ENCODE data around the gene CLPX.

The CLPX gene

DNA sequence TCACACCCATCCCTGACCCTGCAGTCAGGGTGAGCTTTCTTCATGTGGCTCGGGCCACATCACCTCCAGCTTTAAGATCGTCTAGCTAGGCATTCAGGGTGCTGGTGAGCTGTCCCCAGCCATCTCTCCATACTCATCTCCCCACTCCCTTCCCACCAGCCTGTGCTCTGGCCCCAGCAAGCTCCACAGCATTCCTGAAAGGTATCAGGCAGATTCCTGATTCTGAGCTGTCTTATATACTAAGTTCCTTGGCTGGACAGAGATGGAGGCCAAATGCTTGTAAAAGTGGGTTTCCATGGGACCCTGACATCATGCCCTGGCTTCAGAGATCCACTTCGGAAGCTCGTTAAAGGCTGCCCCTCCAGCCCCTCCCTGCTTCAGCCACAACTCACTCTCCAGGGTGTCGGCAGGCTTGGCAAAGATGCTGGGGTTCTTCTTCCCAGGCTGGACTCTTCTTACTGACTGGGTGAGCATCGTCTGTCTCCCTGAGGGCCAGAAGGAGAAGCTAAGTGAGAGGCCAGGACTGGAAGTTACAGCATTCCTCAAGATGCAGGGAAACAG, 22.2 kb upstream of the CLPX start:
- TF ChIP-seq, protein P1, sequence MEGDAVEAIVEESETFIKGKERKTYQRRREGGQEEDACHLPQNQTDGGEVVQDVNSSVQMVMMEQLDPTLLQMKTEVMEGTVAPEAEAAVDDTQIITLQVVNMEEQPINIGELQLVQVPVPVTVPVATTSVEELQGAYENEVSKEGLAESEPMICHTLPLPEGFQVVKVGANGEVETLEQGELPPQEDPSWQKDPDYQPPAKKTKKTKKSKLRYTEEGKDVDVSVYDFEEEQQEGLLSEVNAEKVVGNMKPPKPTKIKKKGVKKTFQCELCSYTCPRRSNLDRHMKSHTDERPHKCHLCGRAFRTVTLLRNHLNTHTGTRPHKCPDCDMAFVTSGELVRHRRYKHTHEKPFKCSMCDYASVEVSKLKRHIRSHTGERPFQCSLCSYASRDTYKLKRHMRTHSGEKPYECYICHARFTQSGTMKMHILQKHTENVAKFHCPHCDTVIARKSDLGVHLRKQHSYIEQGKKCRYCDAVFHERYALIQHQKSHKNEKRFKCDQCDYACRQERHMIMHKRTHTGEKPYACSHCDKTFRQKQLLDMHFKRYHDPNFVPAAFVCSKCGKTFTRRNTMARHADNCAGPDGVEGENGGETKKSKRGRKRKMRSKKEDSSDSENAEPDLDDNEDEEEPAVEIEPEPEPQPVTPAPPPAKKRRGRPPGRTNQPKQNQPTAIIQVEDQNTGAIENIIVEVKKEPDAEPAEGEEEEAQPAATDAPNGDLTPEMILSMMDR (IDR thresholded peaks at IDR 0.05; ENCODE audit: low read depth, low read length, missing control alignments) = no peak
- in situ Hi-C loops (cut with HindIII; ENCODE audit: low sequenced_read_pairs) = loop anchor here (5.0 kb wide), 1 partner anchor 50 kb away; no protein-coding TSS in a partner anchor
- no peak for DNase-seq (ENCODE audit: low read depth)
- H3K4me3 ChIP-seq (ENCODE audit: low read depth, low read length) = no peak overlapping the region

GRCh38 chr15:65206750-65207149, 21.6 kb upstream of the CLPX start:
- no peak overlapping the region for H3K4me3 ChIP-seq (ENCODE audit: low read depth, low read length)
- TF ChIP-seq, protein P1 (IDR thresholded peaks at IDR 0.05; ENCODE audit: low read depth, low read length, missing control alignments) = no peak
- DNase-seq (ENCODE audit: low read depth) = no peak
- in situ Hi-C loops (cut with HindIII; ENCODE audit: low sequenced_read_pairs) = loop anchor here (5.0 kb wide), 1 partner anchor 51 kb away; no protein-coding TSS in a partner anchor

DNA sequence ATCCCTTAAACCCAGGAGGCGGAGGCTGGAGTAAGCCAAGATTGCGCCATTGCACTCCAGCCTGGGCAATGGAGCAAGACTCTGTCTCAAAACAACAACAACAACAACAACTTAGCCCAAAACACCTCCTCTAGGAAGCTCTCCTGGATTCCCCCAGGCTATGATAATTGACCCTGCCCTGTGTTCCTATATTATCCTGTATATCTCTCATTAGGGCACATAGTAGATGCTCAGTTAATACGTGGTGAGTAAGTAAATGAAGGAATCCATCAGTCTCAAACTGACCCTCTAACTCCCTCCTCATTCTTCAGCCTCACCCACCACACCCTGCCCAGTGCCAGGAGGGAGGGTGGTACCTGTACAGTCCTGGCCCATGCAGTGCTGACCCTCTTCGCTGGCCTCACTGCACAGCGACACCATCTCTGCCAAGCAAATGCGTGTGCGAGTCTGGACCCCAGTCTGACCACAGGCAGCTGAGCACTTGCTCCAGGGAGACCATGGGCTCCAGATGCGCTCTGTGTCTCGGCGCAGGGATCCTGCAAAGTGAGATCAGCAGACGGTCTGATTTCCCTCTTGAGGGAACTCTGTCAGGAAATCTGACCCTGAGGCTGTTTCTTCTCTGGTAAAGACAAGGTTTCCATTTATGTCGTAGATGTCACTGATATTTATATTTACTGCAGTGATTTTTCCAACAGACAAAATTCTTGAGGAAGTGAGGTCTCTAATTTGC, 20.0 kb upstream of the CLPX start:
- TF ChIP-seq, protein P1 (IDR thresholded peaks at IDR 0.05; ENCODE audit: low read depth, low read length, missing control alignments) = no peak
- in situ Hi-C loops (cut with HindIII; ENCODE audit: low sequenced_read_pairs) = loop anchor here (5.0 kb wide), 1 partner anchor 52 kb away; no protein-coding TSS in a partner anchor
- no peak overlapping the region for H3K4me3 ChIP-seq (ENCODE audit: low read depth, low read length)
- DNase-seq (ENCODE audit: low read depth) = no peak

- TF ChIP-seq, protein P1 (IDR thresholded peaks at IDR 0.05; ENCODE audit: low read depth, low read length, missing control alignments) = no peak
- no peak overlapping the region for H3K4me3 ChIP-seq (ENCODE audit: low read depth, low read length)
- in situ Hi-C loops (cut with HindIII; ENCODE audit: low sequenced_read_pairs) = no loop called here
- DNase-seq (ENCODE audit: low read depth) = no peak
These were observed 19.2 kb upstream of the CLPX start for GRCh38 chr15:65204236-65204930.

GRCh38 chr15:65201918-65202317, 16.8 kb upstream of the CLPX start:
- TF ChIP-seq, protein P1 (IDR thresholded peaks at IDR 0.05; ENCODE audit: low read depth, low read length, missing control alignments) = no peak
- in situ Hi-C loops (cut with HindIII; ENCODE audit: low sequenced_read_pairs) = no loop called here
- no peak for DNase-seq (ENCODE audit: low read depth)
- no peak overlapping the region for H3K4me3 ChIP-seq (ENCODE audit: low read depth, low read length)

GRCh38 chr15:65198571-65198970, 13.4 kb upstream of the CLPX start:
- H3K4me3 ChIP-seq (ENCODE audit: low read depth, low read length) = no peak overlapping the region
- TF ChIP-seq, protein P1 (IDR thresholded peaks at IDR 0.05; ENCODE audit: low read depth, low read length, missing control alignments) = no peak
- DNase-seq (ENCODE audit: low read depth) = no peak
- in situ Hi-C loops (cut with HindIII; ENCODE audit: low sequenced_read_pairs) = no loop called here

Data from astrocyte of the cerebellum (primary cell).